Measurements from ENCODE around the gene ZACN.

Gene ZACN

DNA sequence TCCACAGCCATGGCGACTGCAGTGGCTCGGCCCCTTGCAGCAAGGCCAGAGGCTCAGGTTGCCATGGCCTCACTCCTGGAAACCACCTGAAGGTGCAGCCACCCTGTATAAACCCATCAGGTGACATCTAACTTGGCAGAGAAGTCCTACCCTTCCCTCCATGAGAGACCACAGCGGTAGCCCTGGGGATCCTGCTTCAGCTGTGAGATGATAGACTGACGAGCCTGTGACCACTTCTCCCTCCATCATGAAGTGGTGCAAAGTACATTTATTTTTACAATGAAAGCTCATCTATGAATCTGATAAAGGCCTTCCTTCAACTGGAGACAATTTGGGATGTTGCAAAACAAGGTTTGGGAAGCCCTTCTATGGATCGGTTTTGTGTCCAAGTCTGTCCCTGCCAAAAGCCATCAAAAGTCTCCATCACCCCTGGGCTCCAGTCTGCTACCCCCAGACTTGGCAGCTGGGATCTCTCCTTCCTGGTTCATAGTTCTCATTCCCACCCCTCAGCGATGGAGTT, 1.8 kb downstream of the ZACN start:
- no peak for DNase-seq (ENCODE audit: extremely low read depth in 1 of 2, low read depth in 1 of 2)

DNA sequence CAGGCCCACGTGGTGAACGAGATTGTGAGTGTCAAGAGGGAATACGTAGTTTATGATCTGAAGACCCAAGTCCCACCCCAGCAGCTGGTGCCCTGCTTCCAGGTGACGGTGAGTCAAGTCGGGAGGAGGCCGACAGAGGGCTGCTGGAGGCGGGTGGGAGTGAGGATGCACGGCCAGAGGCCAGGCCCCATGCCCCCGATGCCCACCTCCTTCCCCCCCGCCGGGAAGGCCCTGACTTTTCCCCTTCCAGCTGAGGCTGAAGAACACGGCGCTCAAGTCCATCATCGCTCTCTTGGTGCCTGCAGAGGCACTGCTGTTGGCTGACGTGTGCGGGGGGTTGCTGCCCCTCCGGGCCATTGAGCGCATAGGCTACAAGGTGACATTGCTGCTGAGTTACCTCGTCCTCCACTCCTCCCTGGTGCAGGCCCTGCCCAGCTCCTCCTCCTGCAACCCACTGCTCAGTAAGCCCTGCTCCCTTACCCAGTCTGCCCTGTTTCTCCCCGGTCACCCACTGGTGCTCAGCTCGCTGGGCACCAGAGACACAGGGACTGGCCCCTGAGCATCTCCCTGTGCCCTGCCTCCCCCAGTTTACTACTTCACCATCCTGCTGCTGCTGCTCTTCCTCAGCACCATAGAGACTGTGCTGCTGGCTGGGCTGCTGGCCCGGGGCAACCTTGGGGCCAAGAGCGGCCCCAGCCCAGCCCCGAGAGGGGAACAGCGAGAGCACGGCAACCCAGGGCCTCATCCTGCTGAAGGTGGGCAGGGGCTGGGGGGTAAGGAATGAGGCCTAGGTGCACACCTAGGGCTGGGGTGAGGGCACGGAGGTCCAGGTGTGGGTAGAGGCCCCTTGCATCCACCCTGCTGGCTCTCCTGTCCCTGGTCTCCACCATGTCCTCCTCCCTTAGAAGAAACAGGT, 2.6 kb downstream of the ZACN start:
- DNase-seq (ENCODE audit: extremely low read depth in 1 of 2, low read depth in 1 of 2), result no peak

DNA sequence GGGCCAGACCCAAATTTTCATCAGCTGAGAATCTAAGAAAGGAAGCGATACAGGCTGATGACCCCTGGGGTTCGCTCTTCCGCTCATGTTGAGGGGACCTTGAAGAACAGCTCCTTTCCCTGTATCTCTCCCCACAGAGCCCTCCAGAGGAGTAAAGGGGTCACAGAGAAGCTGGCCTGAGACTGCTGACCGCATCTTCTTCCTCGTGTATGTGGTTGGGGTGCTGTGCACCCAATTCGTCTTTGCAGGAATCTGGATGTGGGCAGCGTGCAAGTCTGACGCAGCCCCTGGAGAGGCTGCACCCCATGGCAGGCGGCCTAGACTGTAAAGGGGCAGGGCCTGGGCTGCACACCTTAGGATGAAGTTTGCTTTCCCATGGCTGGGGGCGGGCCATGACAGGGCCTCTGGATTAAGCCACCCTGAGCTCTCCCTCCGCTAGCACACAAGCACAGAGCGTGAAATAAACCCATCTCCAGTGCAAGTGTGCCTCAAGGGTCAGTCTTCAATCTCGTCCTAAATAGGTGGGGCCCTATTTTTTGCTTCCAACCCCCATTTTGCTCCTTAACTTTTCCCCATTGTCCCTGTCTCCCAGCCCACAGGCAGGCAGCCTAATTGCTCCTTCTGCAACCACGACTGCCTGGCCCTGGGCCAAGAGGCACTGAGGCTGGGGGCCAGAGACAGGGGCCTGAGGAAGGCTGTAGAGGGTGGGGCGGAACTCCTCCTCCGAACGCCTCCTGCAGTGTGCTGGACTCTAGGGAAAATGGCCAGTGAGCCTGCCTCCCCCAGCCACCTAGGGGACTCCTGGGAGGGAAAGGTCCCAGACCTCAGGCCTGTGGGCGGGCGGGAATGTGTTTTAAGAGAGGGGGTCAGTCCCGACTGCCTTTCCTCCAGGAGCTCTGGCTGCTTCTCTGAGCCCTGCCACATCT, 3.6 kb downstream of the ZACN start:
- DNase-seq (ENCODE audit: extremely low read depth in 1 of 2, low read depth in 1 of 2), result no peak

DNA sequence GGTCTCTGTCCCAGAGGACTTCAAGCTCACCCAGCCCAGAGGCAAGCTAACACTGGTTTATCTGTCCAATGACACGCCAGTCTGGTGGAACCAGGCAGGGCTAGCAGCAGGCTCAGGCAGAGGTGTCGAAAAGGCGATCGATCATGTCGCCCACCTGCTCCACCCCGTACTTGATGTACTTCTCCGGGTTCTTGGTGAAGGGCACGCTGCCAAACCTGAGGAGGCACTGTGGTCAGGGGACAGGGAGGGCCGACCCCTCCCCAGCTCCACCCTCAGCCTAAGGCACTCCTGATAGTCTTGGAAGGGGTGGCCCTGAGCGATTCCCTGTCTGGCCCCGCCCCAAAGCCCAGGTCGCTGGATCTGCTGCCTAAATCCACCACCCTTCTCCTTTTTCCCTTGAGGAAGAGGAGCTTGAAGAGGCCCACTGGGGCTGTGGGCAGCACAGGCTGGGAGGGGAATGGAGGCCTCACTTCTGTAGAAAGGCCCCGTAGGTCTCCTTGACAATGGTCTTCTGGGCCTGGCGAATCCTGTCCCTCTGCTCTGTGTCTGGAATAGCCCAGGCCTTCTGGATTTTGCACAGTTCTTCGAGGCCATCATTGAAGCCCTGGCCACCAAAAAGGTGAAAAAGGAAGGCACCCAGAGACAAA, 4.7 kb downstream of the ZACN start:
- no peak for DNase-seq (ENCODE audit: extremely low read depth in 1 of 2, low read depth in 1 of 2)

DNA sequence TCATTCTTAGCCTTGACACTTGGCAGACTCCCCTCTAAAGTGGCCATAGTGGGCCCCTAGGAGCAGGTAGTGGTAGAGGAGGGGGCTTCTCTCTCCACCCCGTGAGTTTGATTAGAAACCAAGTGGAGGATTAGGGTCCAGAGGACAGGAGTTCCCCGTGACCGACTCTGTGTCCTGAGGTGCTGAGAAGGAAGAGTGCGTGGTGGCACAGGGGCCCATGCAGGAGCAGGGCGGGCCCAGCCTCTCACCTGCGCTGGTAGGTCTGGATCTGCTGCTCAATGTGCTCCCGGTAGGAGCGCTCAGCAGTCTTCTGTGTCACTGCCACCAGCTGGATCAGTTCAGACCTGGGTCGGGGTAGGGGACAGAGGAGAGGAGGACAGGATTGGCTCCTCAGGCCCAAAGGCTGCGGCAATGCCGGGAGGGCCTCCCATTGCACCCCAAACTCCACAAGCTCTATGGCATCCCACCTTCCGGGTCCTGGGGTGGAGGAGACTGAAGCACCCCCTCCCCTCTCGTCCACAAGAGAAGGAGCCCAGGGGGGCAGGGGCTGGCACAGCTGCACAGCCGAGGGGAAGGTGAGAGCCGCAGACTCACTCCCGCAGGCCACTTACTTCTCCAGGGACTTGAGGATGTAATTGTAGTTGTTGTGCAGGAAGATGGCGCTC, 6.2 kb downstream of the ZACN start:
- no peak for DNase-seq (ENCODE audit: extremely low read depth in 1 of 2, low read depth in 1 of 2)

DNA sequence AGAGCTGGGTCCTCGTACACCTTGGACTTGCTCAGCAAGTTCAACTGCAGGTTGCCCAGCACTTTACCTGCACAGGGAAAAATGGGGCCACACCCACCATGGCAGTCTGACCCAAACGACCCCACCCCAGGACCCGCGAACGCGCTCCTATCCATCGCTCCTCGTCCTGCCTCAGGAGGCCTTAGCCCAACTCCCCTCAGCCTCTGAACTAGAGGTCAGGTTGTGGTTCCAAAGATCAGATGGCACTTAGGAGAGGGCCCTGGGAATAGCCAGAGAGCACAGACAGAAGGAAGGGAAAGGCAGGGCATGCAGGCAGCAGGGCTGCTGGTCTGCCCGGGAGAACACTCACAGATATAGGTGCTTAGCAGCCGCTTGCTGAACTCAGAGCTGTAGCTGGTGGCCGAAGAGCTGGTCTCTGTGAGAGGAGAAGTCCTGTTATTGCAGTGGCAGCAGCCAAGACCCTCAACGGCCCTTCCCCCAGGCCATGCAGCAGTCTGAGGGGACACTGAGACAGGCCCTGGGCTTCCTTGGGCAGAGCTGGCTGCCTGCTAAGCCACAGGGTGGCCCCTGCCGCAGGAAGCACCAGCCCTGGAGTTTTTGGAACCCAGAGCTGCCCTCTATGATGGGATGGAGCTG, 6.9 kb downstream of the ZACN start:
- no peak for DNase-seq (ENCODE audit: extremely low read depth in 1 of 2, low read depth in 1 of 2)

DNA sequence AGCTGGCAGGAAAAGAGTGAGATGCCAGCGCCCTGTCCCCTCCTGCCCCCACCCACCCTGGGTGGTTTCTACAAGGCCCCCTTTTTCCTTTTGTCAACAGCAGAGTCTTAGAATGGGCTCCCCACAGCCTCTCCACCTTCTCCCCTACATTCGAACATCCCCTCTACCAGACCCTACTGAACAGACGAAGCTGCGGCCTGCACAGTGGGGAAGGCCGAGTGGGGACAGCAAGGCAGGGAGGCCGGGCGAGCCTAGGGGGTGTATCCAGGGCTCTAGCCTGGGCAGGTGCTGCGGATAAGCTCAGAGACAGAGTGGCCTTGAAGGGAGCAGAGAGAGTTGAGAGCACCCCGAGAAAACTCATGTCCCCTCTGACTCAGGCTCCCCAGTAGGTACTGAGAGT, 7.4 kb downstream of the ZACN start:
- no peak for DNase-seq (ENCODE audit: extremely low read depth in 1 of 2, low read depth in 1 of 2)

DNA sequence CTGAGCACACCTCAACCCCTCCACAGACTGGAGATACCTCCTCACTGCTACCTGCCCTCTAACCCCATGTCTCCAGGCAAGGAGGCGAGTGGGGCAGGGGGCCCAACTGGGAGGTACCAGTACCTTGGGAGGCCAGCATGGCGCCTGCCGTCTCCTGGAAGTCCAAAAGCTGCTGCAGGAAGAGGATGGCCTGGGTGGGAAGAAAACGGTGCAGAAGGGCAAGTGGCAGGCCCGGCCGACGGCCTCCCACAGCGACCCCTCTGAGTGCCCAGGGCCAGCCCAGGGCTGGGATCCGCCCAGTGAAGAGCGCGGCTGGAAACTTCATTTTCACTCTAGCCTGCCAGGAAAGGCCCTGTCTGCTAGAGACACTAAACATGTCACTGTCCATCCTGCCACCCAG, 8.5 kb downstream of the ZACN start:
- no peak for DNase-seq (ENCODE audit: extremely low read depth in 1 of 2, low read depth in 1 of 2)

DNA sequence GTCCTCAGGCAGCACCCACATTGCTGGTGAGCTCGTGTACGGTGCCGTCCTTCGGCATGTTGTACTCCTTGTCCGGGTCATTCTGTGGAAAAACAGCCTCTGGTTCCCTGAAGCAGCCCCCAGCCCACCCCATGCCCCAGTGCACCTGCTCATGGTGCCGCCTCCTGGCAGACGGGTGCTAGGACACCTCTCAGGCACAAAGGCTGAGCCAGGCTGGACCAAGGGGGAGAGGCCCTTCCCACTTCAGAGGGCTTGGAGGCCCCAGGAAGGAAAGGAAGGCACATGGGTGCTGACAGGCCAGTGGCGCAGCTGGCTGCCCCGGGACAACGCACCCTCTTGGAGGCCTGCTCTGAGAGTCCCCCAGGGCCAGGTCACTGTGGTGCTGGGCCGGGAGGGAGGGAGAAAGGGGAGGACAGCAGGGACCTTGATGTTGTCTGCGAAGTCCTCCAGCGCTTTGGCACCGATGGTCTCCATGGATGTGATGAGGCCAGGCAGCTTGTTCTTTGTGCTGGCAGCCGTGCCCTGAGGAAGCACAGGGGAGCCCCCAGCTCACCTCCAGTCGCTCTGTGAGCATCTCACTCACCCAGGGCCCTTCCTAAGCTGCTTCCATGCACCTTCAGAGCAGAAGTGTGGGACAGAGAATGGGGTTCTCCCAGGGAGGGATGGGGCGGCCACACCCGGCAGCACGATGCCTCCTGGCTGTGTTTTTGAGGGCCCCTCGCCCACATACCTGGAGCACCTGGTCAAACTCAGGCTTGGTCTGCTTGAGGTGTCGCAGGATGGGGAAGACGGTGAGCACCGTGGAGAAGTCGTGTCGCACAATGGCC, 9.3 kb downstream of the ZACN start:
- no peak for DNase-seq (ENCODE audit: extremely low read depth in 1 of 2, low read depth in 1 of 2)

DNA sequence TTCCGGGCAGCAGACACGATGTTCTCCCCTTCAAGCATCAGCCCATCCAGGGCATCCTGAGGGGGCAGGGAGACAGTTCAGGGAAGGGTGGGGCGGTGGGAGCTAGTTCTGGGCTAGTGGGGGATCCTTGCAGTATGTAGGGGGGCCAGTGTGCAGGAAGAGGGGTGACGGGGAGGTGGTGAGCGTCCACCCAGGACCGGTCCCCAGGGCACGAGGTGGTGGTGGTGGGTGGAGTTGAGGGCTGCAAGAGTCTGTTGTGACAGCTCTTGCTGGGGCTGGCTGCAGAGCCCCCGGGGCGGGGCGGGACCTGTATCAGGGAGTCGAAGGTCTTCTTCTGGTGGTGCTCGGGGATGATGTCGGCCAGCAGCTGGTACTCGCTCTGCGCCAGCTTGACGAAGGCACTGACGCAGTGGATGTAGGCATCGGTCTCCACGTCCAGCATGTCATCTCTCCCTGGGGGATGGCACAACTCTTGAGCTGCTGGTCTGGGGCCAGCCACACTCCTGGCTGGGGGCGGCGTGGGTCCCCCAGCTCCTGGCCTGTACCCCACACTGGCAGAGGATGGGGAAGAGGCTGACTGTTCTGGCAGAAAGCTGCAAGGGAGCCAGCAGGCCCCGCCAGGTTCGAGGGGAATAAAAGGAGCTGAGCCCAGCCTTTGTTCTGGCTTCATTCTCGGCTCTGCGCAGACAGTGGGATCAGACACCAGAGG, 10.0 kb downstream of the ZACN start:
- DNase-seq (ENCODE audit: extremely low read depth in 1 of 2, low read depth in 1 of 2), result no peak

DNA sequence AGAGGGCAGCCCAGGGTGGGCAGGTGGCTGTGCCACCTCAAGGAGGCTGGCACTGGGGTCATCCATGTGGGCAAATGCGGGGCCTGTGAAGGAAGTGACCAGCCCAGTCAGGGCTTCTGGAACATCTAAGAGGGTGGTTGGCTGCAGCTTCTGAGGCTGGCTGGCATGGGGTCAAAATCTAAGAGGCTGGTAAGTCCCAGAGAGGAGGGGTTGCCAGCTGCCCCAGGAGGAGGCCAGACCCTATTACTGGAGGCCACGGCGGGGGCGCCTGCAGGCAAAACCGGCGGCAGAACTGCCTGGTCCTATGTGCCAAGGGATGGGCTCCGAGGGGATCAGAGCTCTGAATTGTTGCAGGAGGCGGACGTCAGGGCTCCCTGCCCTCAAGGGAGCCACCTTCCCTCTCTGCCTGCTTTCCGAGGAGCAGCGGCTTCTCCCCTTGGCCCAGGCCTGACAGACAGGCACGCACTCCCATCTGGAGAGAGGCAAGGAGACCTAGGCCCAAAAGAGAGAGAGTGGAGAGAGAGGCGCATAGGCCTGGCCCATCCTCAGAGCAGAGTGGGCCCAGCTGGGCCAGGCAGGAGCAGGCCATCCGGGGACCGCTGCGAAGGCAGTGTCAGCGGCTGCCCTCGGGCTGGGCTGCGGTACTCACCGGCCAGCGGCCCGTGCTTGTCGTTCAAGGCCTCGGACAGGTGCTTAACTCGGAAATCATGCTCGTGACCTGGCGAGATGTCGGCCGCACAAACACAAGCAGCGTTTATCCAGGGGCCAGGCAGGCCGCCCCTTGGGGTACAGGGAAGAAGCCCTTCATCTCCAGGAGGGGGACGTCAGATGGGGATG, 10.9 kb downstream of the ZACN start:
- DNase-seq (ENCODE audit: extremely low read depth in 1 of 2, low read depth in 1 of 2), result no peak

DNA sequence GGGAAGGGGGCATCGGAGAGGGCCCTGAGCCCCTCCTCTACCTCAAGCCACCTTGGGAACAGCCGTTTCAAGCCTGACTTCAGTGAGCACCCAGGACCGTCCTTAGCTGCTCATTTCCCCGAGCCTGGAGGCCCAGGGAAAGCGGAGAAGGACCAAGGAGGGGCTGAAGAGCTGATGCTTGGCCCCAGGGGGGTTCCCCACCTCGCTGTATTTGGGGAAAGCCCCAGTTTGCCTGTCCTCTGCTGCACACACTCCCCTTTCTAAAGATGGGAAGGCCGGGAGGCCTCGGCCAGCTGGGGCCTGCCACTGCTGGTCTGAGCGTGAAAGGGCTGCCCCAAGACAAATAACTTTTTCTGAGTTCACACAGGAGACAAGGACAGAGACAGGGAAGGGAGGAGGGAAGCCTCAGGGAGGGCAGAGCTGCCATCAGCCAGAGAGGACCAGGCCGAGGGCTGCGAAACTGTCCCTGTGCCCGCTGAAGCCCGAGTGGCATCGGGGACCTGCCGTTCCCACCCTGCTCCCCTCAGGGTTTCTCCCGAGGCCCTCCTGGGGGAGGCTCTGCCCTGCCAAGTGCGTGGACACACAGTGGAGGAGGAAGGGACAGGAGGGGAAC, 11.6 kb downstream of the ZACN start:
- DNase-seq (ENCODE audit: extremely low read depth in 1 of 2, low read depth in 1 of 2), result no peak

DNA sequence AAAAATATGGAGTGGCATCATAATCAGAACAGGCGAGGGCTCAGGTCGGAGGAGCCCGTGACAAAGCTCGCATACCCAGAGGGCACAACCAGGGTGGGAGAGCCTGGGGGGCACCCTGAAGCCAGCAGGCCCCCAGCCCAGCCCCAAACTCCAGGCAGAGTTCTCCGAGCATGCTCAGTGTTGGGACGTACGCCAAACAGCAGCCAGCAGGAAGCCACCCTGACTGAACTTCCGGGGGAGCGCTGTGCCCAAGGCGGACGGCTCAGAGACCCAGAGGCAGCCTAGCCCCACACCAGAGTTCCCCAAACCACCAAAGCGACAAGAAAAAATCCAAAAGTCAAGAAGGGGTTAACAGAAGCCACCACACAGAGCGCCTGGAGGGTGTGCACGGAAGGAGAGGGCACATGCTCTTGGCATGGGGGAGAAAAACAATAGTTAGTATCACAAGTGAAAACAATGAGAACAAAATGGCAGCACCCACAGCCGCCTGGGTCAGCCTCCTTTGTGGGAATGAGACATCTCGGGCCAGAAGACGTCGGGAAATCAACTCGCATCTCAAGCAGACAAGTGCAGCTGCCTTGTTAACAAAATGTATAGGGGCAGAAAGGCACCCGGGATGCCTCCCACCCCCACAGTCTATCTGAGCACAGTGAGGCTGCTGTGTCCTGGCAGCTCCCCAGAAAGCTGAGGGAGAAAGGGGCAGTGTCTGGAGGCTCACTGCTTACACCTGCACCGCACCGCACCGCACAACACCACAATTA, 12.7 kb downstream of the ZACN start:
- no peak for DNase-seq (ENCODE audit: extremely low read depth in 1 of 2, low read depth in 1 of 2)

DNA sequence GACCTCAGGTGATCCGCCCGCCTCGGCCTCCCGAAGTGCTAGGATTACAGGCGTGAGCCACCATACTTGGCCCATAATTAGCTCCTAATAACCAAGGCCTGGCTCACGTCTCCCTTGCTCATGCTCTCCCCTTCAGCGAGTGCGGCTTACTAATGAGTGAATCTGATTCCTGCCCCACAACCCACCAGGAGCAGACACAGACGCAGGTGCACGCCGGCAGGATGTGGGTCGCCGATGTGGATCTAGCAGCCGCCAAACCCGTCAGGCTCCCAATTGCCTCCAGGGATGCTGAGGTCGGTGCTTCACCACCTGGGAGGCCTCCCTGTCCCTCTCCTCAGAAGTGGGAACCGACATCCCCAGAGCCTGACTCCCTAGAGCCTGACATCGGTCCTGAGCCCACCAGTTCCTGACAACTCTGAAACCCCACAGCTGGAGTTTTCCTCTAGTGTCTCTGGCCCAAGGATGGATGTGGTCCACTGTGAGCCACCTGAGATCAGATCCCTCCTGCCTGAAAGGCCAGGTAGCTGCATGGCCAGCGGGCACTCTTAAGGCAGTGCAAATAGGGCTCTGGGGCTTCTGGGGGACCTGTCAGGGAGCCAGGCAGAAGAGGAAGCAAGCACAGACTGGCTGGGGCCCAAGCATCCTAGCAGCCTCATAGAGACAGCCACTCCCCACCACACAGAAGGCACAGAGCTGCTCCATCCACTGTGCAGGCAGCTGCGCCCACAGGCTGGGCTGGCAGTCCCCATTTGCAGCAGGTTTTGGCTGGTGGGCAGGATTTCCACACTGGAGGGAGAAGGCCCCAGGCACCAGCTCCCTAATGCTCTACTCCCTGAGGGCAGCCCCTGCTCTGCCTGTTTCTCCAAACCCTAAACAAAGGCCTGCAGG, 13.8 kb downstream of the ZACN start:
- DNase-seq (ENCODE audit: extremely low read depth in 1 of 2, low read depth in 1 of 2), result no peak

DNA sequence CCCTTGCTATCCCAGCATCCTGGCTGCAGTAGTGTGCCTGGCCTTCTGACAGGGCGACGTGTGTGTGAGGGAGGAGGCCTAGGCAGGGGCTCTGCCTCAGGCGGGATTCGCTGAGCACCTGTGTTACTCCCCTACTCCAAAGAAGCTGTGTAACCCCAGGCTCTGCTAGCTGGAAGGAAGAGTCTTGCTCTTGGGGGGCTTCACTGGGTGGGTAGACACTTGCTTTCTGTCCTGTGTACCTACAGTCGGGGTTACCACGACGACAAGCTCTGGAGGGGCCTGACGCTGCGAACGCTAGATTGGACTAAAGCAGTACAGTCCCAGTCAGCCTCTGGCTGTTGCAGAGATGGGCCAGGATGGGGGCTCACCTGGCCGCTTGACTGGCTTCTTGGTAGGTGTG, 15.1 kb downstream of the ZACN start:
- DNase-seq (ENCODE audit: extremely low read depth in 1 of 2, low read depth in 1 of 2), result no peak

DNA sequence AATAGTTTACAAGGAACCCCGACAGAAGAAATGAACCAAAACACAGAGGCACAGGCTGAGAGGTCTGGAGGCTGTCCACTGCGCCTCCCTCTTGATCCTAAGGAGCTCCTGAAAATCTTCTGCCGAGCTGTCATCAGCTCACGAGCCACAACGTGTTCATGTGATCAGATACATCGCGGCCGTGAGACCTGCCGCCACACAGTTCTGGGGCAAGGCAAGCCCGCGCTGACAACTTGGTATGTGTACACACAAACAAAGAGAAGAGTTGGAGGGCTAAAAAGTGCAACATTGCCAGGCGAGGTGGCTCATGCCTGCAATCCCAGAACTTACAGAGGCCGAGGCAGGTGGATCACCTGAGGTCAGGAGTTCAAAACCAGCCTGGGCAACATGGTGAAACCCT, 17.0 kb downstream of the ZACN start:
- DNase-seq (ENCODE audit: extremely low read depth in 1 of 2, low read depth in 1 of 2), result no peak
